ENCODE measurements around the gene ZNF582.

DNA sequence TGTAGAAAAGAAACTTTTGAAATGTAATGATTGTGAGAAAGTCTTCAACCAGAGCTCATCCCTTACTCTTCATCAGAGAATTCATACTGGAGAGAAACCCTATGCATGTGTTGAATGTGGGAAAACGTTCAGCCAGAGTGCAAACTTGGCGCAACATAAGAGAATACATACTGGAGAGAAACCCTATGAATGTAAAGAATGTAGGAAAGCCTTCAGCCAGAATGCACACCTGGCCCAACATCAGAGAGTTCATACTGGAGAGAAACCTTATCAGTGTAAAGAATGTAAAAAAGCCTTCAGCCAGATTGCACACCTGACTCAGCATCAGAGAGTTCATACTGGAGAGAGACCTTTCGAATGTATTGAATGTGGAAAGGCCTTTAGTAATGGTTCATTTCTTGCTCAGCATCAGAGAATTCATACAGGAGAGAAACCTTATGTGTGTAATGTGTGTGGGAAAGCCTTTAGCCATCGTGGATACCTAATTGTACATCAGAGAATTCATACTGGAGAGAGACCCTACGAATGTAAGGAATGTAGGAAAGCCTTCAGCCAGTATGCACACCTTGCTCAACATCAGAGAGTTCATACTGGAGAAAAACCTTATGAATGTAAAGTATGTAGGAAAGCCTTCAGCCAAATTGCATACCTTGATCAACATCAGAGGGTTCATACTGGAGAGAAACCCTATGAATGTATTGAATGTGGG, 30.1 kb upstream of the ZNF582 start:
- TF ChIP-seq, protein P1, sequence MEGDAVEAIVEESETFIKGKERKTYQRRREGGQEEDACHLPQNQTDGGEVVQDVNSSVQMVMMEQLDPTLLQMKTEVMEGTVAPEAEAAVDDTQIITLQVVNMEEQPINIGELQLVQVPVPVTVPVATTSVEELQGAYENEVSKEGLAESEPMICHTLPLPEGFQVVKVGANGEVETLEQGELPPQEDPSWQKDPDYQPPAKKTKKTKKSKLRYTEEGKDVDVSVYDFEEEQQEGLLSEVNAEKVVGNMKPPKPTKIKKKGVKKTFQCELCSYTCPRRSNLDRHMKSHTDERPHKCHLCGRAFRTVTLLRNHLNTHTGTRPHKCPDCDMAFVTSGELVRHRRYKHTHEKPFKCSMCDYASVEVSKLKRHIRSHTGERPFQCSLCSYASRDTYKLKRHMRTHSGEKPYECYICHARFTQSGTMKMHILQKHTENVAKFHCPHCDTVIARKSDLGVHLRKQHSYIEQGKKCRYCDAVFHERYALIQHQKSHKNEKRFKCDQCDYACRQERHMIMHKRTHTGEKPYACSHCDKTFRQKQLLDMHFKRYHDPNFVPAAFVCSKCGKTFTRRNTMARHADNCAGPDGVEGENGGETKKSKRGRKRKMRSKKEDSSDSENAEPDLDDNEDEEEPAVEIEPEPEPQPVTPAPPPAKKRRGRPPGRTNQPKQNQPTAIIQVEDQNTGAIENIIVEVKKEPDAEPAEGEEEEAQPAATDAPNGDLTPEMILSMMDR (IDR thresholded peaks at IDR 0.05): no peak
- no peak for TF ChIP-seq POLR2AphosphoS5 (IDR thresholded peaks at IDR 0.05)
- no peak for TF ChIP-seq POLR2A (IDR thresholded peaks at IDR 0.05)
- no peak for TF ChIP-seq EP300 (IDR thresholded peaks at IDR 0.05)
